Measurements from ENCODE around the gene SMAD2. TPM values are rescaled to one million over a fixed set of nuclear protein-coding genes. Genes with fewer than 3 reads are reported as not detected.

SMAD2 gene
- total RNA-seq, 4 donors from 2014 or later: 47.4 to 116 (median 72.2) TPM

- no peak for ATAC-seq (ENCODE audit: low FRiP score)
- TF ChIP-seq, protein P1, sequence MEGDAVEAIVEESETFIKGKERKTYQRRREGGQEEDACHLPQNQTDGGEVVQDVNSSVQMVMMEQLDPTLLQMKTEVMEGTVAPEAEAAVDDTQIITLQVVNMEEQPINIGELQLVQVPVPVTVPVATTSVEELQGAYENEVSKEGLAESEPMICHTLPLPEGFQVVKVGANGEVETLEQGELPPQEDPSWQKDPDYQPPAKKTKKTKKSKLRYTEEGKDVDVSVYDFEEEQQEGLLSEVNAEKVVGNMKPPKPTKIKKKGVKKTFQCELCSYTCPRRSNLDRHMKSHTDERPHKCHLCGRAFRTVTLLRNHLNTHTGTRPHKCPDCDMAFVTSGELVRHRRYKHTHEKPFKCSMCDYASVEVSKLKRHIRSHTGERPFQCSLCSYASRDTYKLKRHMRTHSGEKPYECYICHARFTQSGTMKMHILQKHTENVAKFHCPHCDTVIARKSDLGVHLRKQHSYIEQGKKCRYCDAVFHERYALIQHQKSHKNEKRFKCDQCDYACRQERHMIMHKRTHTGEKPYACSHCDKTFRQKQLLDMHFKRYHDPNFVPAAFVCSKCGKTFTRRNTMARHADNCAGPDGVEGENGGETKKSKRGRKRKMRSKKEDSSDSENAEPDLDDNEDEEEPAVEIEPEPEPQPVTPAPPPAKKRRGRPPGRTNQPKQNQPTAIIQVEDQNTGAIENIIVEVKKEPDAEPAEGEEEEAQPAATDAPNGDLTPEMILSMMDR (IDR thresholded peaks at IDR 0.05): no peak
- DNase-seq (ENCODE audit: low spot score): no peak
Measured at GRCh38 chr18:47888156-47888555, 42.3 kb downstream of the SMAD2 start.

DNA sequence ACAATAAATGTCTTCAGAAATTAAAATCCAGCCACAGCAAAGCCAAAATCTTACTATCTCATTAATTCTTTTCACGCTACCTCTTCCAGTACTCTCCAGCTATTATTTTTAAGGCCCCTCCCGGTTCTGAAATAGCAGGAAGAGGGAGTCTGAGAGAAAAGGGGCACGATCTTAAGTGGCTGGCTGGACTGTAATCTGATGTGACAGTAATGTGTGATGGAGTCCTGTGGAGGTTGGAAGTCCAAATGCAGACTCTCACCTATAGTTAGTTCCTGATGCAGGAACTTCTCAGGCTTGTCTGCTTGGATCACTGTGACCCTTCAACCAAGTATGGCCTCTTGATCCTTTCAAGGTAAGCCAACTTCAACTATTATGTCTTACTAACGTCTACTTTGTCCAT lies 43.2 kb downstream of the SMAD2 start:
- DNase-seq (ENCODE audit: low spot score) (no peak), ATAC-seq (ENCODE audit: low FRiP score) (no peak)
- TF ChIP-seq, protein P1 (IDR thresholded peaks at IDR 0.05): no peak

GRCh38 chr18:47883771-47884413 lies 46.6 kb downstream of the SMAD2 start:
- no peak for ATAC-seq (ENCODE audit: low FRiP score)
- DNase-seq (ENCODE audit: low spot score): no peak
- TF ChIP-seq, protein P1 (IDR thresholded peaks at IDR 0.05): no peak

- TF ChIP-seq, protein P1 (IDR thresholded peaks at IDR 0.05): no peak
- ATAC-seq (ENCODE audit: low FRiP score): no peak
- no peak for DNase-seq (ENCODE audit: low spot score)
Measured at GRCh38 chr18:47882641-47883040, 47.8 kb downstream of the SMAD2 start.

- TF ChIP-seq, protein P1 (IDR thresholded peaks at IDR 0.05): no peak
- ATAC-seq (ENCODE audit: low FRiP score): no peak
- no peak for DNase-seq (ENCODE audit: low spot score)
Measured at GRCh38 chr18:47881752-47882455, 48.6 kb downstream of the SMAD2 start.

- DNase-seq (ENCODE audit: low spot score): no peak
- no peak for ATAC-seq (ENCODE audit: low FRiP score)
- TF ChIP-seq, protein P1 (IDR thresholded peaks at IDR 0.05): no peak
Measured at GRCh38 chr18:47881042-47881441, 49.4 kb downstream of the SMAD2 start.

- DNase-seq (ENCODE audit: low spot score): no peak
- ATAC-seq (ENCODE audit: low FRiP score): no peak
- TF ChIP-seq, protein P1 (IDR thresholded peaks at IDR 0.05): no peak
Measured at GRCh38 chr18:47877892-47878291, 52.6 kb downstream of the SMAD2 start.

All from omental fat pad (tissue), 4 donors.